Mucosa of gallbladder (tissue), 1 donor: Measurements from ENCODE around the gene UROC1. TPM values are rescaled to one million over a fixed set of nuclear protein-coding genes. Genes with fewer than 3 reads are reported as not detected.

ENCODE experiments used
- DNase-seq: peaks from one replicate; pipeline ENCODE4 v3.0.0-alpha.2; 2020; ENCODE audit warnings: low spot score
- total RNA-seq: library from RNA; stranded (reverse); gene quantifications from one replicate; pipeline ENCODE4 v1.2.1, GENCODE V29; 2021
- donor health status: DM: no; HTN: no; CAD: no.

Gene UROC1
- total RNA-seq, 1 donor from 2014 or later: 0.14 TPM

- DNase-seq: no peak
Measured at GRCh38 chr3:126530171-126531050, 12.8 kb upstream of the UROC1 start.

GRCh38 chr3:126529585-126530170 is 12.1 kb upstream of the UROC1 start:
- DNase-seq: no peak

GRCh38 chr3:126528800-126529541 is 11.4 kb upstream of the UROC1 start:
- peak; percentile 66 for DNase-seq

DNA sequence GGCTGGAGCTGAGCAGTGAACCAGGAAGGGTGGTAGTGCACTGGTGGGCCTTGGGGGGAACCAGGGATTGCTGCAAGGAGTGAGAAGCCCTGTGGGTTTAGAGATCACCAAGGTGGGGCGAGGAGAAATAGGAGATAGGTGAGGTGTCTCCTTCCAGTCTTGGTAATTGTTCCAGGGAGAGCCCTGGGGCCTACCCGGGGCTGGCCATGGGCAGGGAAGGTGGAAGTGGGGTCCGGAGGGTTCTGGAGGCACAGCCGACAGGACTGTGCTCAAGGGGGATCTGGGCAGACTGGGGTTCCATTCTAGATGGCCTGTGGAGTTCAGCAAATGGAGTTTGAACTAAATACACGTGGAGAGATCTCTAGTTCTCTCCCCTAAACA is 10.8 kb upstream of the UROC1 start:
- no peak for DNase-seq

GRCh38 chr3:126527455-126528211 is 10.1 kb upstream of the UROC1 start:
- DNase-seq: no peak

DNA sequence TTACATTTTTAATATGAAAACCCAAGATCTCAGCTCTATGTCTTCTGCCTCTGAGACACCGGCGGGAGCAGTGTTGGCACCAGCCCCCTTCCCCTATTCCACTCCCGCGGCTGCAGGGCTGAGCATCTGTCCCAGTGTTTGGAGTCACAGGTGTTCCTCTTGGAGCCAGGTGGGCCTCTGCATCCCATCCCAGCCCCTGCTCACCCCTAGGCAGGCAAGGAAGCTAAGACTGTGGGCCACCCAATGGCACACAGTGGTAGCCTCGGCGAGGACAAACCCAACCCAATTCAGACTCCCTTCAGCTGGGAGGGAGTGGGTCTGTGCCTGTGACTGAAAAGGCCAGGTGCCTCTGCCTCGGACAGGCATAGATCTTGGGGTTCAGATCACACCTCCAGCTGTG is 9.4 kb upstream of the UROC1 start:
- no peak for DNase-seq

DNA sequence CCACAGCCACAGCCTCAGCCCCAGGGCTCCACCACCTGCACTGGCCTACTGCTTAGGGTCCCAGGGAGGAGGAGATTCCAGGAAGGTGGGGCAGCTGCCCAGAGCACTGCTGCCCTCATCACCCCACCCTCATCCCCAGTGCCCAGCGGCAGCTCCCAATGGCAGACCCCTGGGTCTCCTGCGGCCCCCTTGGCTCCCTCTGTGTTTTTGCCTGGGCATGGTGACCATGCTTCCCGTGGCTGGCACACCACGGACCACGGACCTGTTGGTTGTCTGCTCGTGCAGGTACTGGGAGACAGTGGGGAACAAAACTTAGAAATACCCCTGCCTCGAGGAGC is 9.1 kb upstream of the UROC1 start:
- no peak for DNase-seq

DNA sequence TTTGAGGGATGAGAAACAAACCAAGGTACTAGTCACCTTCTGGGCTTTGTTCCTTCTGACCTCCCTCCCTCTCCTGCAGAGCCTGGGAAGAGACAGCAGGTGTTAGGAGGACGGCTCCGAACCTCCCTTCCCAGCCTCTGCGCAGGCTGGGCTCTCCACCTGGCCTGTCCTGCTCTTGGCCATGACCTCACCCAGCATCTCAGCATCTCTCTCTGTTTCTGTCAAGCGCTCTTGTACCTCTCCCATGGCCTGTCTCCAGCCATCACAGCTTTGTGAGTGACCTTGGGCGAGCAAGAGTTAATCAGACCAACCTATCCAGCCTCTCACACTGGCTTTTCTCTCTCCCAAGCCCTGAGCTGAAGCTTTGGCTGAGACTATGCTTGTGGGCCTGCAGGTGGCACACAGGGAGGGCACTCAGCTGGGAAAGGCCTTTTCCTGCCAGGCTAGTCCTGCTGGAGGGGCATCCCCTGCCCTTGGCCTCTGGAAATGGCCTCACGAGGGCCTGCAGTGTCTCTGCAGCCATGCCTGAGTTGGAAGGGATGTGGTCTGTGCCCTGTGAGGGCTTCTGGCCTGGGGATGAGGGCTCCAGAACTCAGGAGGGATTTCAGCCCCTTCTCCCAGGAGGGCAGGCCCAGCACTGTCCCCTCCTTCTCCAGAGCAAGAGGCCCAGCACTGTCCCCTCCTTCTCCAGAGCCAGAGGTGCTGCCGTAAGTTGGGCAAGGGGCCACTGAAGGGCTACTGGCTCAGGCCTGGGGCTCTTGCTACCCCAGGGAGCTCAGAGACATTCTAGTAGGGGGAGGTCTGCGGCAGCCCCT is 8.5 kb upstream of the UROC1 start:
- no peak for DNase-seq

DNA sequence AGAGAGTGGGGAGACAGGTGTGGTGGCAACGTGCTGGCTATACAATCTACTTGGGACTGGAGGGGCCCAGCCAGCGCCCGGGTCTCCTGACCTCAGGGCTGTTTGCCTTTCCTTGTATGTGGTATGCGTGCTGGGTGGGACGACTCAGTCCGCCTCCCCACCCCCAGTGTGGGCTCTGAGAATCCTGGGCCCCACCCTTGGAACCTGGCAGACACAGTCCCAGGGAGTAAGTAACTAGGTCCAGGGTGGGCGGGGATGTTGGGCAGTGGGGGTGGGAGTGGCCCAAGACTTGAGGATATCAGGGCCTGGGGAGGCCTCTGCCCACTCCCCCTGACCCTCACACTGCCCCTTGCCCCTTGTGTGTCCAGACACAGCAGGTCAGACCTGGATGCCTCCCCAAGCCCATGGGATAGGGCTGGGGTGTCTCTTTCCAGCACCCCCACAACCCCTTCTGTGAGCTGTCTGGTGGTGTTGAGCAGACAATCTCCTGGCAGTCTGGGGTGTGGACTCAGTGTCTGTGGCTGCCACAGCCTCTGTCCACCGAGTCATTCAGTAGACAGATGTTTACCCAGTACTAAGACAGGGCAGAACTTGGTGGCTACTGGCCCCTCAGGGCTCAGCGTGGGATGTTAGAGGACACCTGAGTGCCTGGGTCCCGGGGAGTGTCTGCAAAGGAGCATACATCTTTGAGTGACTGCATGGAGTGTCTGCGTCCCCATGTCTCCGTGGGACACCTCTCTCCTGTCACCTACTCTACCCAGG is 7.7 kb upstream of the UROC1 start:
- no peak for DNase-seq

DNA sequence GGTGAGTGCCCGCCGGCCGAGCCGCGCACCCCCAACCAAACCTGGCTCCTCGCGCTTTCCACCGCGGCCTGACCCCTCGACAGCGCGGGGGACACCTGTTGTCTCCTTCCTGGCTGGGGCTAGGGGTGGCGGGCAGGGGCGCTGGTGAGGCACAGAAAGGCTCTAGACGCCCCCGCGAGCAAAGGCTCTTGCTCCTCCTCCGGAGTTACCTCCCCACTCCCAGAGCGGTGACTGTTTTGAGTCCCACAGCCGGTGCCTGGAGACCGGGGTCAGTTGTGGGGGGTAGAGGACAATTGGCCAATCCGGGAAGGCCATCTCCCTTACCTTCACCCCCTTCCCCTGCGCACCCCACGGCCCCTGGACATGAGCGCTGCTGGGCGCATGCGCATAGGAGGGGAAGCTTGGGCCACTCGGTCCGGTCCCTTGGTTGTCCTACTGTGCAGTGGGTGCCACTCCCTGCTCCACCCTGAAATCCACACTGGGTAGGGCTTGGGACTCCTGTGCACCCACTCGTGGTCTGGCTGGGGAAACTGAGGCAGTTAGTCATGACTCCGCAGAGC is 6.9 kb upstream of the UROC1 start:
- DNase-seq: no peak

- peak; percentile 30 for DNase-seq
Measured at GRCh38 chr3:126523745-126524428, 6.3 kb upstream of the UROC1 start, which contains the start of gene CHST13. Gene CHST13, plus strand, starts transcription at chr3:126524155. Its CDS starts 178 bp downstream, at chr3:126524333.

- peak; percentile 57 for DNase-seq
Measured at GRCh38 chr3:126522363-126522788, 4.8 kb upstream of the UROC1 start.

DNA sequence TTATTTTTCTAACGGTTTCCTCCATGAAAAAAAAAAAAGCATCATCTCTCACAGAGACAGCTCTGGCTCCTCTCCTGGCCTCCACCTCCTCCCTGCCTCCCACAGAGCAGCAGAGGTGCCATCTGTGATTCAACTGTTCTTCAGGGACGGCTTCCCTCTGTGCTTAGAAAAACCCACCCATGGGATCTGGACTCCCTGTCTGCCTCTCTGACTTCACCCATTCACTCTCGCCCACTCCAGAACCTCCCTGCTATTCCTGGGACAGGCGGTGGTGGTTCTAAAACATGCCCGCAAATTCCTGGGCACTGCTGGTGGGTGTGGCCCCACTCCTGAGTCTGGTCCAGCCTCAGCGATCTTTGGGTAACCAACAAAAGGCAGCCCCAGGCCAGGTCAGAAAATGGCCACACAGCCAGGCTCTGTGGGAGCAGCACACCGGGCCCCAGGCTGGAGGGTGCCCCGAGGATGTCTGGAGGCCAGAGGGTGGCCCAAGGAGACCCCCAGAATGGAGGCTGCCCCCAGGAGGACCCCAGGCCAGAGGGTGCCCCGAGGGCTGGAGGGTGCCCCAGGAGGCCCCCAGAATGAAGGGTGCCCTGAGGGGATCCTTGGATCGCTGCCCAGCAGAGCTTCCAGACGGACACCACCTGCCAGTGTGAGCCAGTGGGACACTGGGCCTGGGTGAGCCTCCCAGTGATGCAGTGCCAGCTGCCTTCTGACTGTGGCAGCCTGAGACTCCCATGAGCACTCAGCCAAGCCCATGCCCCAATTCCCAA is 3.7 kb upstream of the UROC1 start:
- DNase-seq: no peak

- no peak for DNase-seq
Measured at GRCh38 chr3:126519506-126520455, 2.2 kb upstream of the UROC1 start.

DNA sequence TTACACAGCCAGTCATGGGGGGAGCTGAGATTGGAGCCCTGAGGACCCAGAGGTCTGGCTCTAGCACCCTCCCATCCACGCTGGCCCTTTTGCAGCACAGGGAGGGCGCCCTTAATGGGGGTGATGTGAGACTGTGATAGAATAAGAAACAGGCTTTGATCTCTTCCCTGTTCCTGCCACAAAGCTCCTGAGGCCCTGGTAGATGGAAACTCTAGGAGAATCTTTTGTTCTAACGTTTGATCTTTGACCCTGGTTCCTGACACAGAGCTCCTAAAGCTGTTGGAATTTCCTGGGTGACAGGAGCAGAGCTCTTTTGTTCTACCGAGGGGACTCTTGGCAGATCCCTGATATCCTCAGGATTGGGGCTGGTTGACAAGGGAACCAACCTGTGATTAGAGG is 1.2 kb upstream of the UROC1 start:
- no peak for DNase-seq

GRCh38 chr3:126517986-126518778 is 609 bp upstream of the UROC1 start:
- no peak for DNase-seq

GRCh38 chr3:126516936-126517290 is 660 bp downstream of the UROC1 start:
- DNase-seq: no peak
